Fibroblast of lung (primary cell): ENCODE results near the gene SLC1A1.

Experiments used
- CTCF ChIP-seq, 2 donors: IDR thresholded peaks in 1 of 2; conservative IDR thresholded peaks in 1 of 2; 1 replicate in 1 of 2; 2 replicates in 1 of 2; pipeline ENCODE4 v1.5.1; 2011 to 2012; ENCODE audit warnings: low read length in 2 of 2, control low read depth in 1 of 2, inconsistent platforms in 1 of 2, low read depth in 1 of 2, mild to moderate bottlenecking in 1 of 2
- EZH2 ChIP-seq: IDR thresholded peaks from 2 replicates; pipeline ENCODE4 v1.5.1; 2012; ENCODE audit warnings: low read length, control low read depth, mild to moderate bottlenecking; ENCODE audit errors: missing control alignments

GRCh38 chr9:4494806-4495205 is 4.5 kb downstream of the SLC1A1 start:
- TF ChIP-seq CTCF (conservative IDR thresholded peaks at IDR 0.05 in 1 of 2, IDR thresholded peaks at IDR 0.05 in 1 of 2; ENCODE audit: low read depth in 1 of 2, low read length in 2 of 2) (no peak), EZH2 (no peak)
